ENCODE measurements around the gene SRCAP. TPM values are rescaled to one million over a fixed set of nuclear protein-coding genes. Genes with fewer than 3 reads are reported as not detected.
A peak's percentile ranks its signal among the peaks of the same experiment; 100 is the strongest.

SRCAP gene
- polyA plus RNA-seq (2011; rRNA removed) (3.2 and 4.4 TPM in 2 replicates), polyA minus RNA-seq (2011; rRNA and poly(A)+ RNA removed) (11.4 and 23.2 TPM in 2 replicates)

DNA sequence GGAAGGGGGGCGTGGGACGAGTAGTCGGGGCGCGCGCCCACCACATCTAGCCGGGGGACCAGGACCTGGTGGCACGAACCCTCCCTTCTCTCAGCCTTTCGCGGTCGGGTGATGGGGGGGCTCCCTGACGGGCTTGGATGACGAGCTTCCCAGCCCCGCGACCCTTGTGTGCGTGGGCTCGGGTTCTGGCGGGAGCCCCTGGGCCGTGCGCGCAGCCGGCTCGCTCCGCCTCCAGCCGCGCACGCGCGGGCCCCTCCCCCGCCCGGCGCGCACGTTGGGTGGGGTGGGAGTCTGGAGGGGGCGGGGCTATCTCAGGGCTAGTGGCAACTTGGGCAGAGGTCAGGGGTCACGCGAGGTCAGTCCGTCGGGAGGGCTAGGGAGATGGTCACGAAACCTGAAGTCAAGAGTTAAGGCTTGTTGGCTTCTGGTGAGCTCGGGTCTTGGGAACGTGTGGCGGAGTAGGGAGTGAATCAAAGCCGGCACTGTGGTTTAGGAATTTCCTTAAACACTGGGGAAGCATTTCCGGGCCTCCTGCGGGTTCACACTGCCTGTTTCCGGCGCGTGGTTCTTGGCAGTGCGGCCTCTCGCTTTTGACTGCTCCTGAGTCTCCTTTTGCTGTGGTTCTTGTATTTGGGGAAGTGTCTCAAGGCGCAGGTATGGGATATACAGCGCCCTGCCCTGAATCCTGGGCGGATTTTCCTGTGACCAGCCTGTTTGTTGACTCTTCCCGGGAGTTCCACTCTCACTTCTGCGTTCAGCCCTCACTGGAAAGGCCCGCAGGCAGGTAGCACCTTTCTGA, at the start of gene SRCAP:
SRCAP (plus strand) TSS at position 356 of the 799 bp plus-strand sequence. CDS start 1,654 bp downstream, outside the sequence.
- DNase-seq (ENCODE audit: low read depth): no peak
- TF ChIP-seq, protein P1, sequence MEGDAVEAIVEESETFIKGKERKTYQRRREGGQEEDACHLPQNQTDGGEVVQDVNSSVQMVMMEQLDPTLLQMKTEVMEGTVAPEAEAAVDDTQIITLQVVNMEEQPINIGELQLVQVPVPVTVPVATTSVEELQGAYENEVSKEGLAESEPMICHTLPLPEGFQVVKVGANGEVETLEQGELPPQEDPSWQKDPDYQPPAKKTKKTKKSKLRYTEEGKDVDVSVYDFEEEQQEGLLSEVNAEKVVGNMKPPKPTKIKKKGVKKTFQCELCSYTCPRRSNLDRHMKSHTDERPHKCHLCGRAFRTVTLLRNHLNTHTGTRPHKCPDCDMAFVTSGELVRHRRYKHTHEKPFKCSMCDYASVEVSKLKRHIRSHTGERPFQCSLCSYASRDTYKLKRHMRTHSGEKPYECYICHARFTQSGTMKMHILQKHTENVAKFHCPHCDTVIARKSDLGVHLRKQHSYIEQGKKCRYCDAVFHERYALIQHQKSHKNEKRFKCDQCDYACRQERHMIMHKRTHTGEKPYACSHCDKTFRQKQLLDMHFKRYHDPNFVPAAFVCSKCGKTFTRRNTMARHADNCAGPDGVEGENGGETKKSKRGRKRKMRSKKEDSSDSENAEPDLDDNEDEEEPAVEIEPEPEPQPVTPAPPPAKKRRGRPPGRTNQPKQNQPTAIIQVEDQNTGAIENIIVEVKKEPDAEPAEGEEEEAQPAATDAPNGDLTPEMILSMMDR (IDR thresholded peaks at IDR 0.05; ENCODE audit: insufficient read depth, low read depth, low read length): no peak
- Histone ChIP-seq H3K36me3 (ENCODE audit: control insufficient read depth, insufficient read depth, low read length) (peaks cover 15% of the 10 kb centered on the region), H3K27me3 (ENCODE audit: control insufficient read depth, insufficient read depth, low read length) (no peaks in the 10 kb centered on the region), H3K4me3 (ENCODE audit: low read depth, low read length) (peak within 1 kb of the TSS; percentile 91)
- CTCF ChIA-PET: interaction anchor here (0.7 kb wide), 1 partner anchor 47 kb away, joined by 3 read pairs; no protein-coding TSS in a partner anchor
- POLR2A ChIA-PET: interaction anchor here (0.6 kb wide), 1 partner anchor 9 kb away, joined by 3 read pairs; no protein-coding TSS in a partner anchor

DNA sequence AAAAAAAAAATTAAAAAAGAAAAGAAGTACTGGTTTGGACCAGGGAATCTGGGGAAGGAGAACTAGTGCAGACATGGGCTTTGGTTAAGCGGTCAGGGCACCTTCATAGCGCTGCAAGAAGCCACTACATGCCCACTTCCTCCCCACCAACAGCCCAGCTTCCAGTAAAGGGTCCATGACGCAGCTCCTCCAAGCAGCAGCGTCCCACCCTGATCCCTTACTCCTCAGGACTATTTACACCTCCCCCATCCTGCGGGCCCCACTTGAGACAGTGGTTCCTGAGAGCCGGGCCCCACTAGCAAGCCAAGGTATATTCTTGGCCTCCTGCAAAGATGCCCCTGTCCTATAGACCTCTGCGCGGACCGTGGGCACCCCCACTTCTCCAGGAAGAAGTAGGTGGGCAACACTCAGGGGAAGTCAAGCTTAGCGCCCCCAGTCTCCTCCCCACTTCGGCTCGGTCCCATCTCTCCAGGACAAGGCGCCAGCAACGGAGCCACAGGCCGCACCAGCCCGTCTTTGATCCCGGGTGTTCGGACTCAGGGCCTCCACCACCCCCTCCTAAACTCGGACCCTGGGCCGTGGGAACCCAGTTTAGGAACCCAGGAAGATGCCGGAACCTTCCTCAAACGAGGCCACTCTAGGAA, 49.1 kb upstream of the SRCAP start:
- Histone ChIP-seq H3K27me3 (ENCODE audit: control insufficient read depth, insufficient read depth, low read length) (no peaks in the 10 kb centered on the region), H3K36me3 (ENCODE audit: control insufficient read depth, insufficient read depth, low read length) (peaks cover 5% of the 10 kb centered on the region), H3K4me3 (ENCODE audit: low read depth, low read length) (peak overlapping the region; percentile 15)
- TF ChIP-seq, protein P1 (IDR thresholded peaks at IDR 0.05; ENCODE audit: insufficient read depth, low read depth, low read length): no peak
- POLR2A ChIA-PET: no interaction called here
- no peak for DNase-seq (ENCODE audit: low read depth)
- CTCF ChIA-PET: interaction anchor here (1.0 to 2.3 kb wide), 7 partner anchors 9 to 44 kb away, joined by 3 to 9 read pairs (median 4); no protein-coding TSS in a partner anchor

DNA sequence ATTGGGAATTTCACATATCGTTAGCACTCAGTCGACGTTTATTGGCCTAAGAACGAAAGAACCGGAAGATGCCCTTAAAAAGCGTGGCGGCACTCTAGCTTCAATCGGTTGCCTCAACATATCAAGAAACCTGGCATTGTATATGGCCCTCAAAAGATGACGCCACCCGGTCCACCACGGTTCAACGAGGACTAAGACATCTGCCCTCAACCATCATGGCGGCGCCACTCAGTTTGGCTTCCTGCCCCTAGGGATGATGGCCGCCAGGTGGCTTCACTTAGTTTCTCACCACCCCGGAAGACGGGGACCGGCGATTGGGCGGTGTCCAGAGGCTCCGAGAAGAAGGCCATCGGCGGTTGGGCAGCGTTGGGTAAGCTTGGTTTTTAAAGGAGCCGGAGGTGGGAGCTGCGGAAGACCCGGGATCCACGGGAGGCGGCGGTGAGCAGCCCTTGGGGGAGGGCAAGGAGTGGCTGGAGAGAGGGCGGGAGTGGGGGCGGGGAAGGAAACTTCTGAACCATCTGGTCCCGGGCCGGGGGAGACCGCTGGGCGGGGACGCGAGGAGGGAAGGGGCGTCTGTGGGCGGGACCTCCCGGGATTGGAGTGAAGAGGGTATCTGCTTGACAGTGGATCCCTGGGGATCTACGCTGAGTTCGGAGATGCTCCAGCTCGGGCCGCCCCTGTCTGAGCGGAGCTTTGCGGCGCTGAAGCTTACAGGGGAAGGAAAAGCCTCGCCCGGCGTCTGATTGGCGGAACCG, 48.4 kb upstream of the SRCAP start, which contains the start of gene PRR14:
PRR14 (plus strand) TSS at position 592 of the 755 bp plus-strand sequence. CDS start 686 bp downstream, outside the sequence.
- DNase-seq (ENCODE audit: low read depth): peak; percentile 97
- peak within 1 kb of the TSS; percentile 88 for H3K4me3 ChIP-seq (ENCODE audit: low read depth, low read length)
- TF ChIP-seq, protein P1 (IDR thresholded peaks at IDR 0.05; ENCODE audit: insufficient read depth, low read depth, low read length): no peak
- POLR2A ChIA-PET: interaction anchor here (0.6 to 0.7 kb wide), 3 partner anchors 16 to 367 kb away, joined by 6 to 8 read pairs (median 8); no protein-coding TSS in a partner anchor
- H3K36me3 ChIP-seq (ENCODE audit: control insufficient read depth, insufficient read depth, low read length): peaks cover 12% of the 10 kb centered on the region
- H3K27me3 ChIP-seq (ENCODE audit: control insufficient read depth, insufficient read depth, low read length): no peaks in the 10 kb centered on the region
- CTCF ChIA-PET: interaction anchor here (0.6 to 2.3 kb wide), 9 partner anchors 9 to 116 kb away, joined by 3 to 9 read pairs (median 4); partner anchors contain the start of gene ZNF747

DNA sequence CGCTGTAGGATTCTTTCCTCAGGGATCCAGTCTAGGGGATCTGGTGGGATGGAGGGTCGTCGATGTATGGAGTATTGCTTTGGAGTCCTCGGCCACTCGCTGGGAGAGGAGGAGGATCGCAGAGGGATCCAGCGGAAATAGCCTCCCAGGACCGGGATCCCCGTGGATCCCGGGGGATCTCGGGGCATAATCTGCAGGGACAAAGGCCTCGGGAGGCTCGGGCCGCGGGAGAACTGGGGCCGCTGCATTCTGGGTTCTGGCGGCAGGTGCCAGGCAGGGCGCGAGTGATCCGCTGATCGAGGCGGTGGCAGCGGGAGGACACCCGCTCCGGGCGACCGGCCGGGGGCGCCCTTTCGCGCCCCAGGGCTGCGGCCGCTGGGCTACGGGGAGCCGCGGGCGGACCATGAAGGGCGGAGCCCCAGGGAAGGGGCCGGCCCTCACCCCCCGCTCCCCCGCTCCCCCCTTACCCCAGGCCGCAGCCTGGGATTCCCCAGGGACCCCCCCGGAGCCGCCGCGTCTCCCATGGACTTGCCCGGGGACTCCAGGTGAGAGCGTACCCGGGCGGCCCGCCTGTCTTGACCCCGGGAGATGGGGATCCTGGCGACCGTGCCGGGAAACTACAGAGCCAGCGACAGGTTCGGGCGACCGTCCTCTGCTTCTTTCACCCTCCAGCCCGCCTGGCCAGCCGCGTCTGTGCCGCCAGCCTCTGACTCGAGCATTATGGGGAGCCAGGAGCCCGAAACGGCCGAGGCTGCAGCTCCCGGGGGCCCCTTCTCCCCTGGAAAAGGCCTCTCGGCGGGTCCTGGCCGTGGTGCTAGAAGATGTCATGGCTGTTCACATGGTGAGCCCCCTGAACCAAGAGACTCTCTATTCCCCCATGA, 47.6 kb upstream of the SRCAP start:
- TF ChIP-seq, protein P1 (IDR thresholded peaks at IDR 0.05; ENCODE audit: insufficient read depth, low read depth, low read length): peak; percentile 52
- peaks cover 17% of the 10 kb centered on the region for H3K36me3 ChIP-seq (ENCODE audit: control insufficient read depth, insufficient read depth, low read length)
- ChIA-PET POLR2A (interaction anchor here (0.6 to 0.7 kb wide), 2 partner anchors 17 to 243 kb away, joined by 8 read pairs; no protein-coding TSS in a partner anchor), CTCF (interaction anchor here (0.6 to 2.3 kb wide), 11 partner anchors 9 to 117 kb away, joined by 3 to 9 read pairs (median 4); partner anchors contain the start of gene ZNF747)
- no peak for DNase-seq (ENCODE audit: low read depth)
- H3K27me3 ChIP-seq (ENCODE audit: control insufficient read depth, insufficient read depth, low read length): no peaks in the 10 kb centered on the region
- H3K4me3 ChIP-seq (ENCODE audit: low read depth, low read length): peak overlapping the region; percentile 88
